GM18505 (cell line): ENCODE measurements around the gene KIF18A.

Source experiments
- ATAC-seq: cut with Tn5 transposase; IDR thresholded peaks from one replicate; pipeline ENCODE4 v1.9.1; 2021; ENCODE audit not compliant: unreplicated experiment
- POLR2A ChIP-seq: IDR thresholded peaks from 4 replicates; pipeline ENCODE4 v1.6.1; 2011; ENCODE audit warnings: borderline replicate concordance; ENCODE audit not compliant: insufficient read depth, insufficient read length; ENCODE audit errors: extremely low read depth

KIF18A gene

GRCh38 chr11:28049338-28050216 lies 58.4 kb downstream of the KIF18A start:
- no peak for TF ChIP-seq POLR2A
- ATAC-seq = no peak

GRCh38 chr11:28048812-28049211 lies 59.1 kb downstream of the KIF18A start:
- TF ChIP-seq POLR2A = no peak

GRCh38 chr11:28043930-28044709 lies 63.8 kb downstream of the KIF18A start:
- TF ChIP-seq POLR2A = no peak
- no peak for ATAC-seq

More at GRCh38 chr11:28048812-28049211, 59.1 kb downstream of the KIF18A start:
- ATAC-seq = no peak

- no peak for ATAC-seq
- TF ChIP-seq POLR2A = no peak
These were observed 67.6 kb downstream of the KIF18A start for GRCh38 chr11:28040384-28040783.

- TF ChIP-seq POLR2A = no peak
- no peak for ATAC-seq
These were observed 69.2 kb downstream of the KIF18A start for GRCh38 chr11:28038775-28039174.

- no peak for TF ChIP-seq POLR2A
- ATAC-seq = no peak
These were observed 81.2 kb downstream of the KIF18A start for GRCh38 chr11:28026634-28027290.

- ATAC-seq = no peak
- TF ChIP-seq POLR2A = no peak
These were observed 90.1 kb downstream of the KIF18A start for GRCh38 chr11:28017816-28018215.

- no peak for TF ChIP-seq POLR2A
- ATAC-seq = no peak
These were observed 96.1 kb downstream of the KIF18A start for GRCh38 chr11:28011813-28012212.

GRCh38 chr11:28009996-28010395 lies 98.0 kb downstream of the KIF18A start:
- no peak for TF ChIP-seq POLR2A
- ATAC-seq = no peak

GRCh38 chr11:28009388-28009787 lies 98.6 kb downstream of the KIF18A start:
- no peak for ATAC-seq
- TF ChIP-seq POLR2A = no peak

- TF ChIP-seq POLR2A = no peak
- no peak for ATAC-seq
These were observed 104.3 kb downstream of the KIF18A start for GRCh38 chr11:28003615-28004014.

- no peak for ATAC-seq
- no peak for TF ChIP-seq POLR2A
These were observed 109.4 kb downstream of the KIF18A start for GRCh38 chr11:27998552-27998951.

- ATAC-seq = no peak
- no peak for TF ChIP-seq POLR2A
These were observed 110.6 kb downstream of the KIF18A start for GRCh38 chr11:27997344-27997743.

- no peak for ATAC-seq
- no peak for TF ChIP-seq POLR2A
These were observed 111.9 kb downstream of the KIF18A start for GRCh38 chr11:27996066-27996465.

- ATAC-seq = no peak
- no peak for TF ChIP-seq POLR2A
These were observed 112.9 kb downstream of the KIF18A start for GRCh38 chr11:27995083-27995482.
